ENCODE measurements around the gene BCL7A.
"Not testable (repeated sequence)": the region's sequence is repeated elsewhere in the genome, so short reads cannot be mapped to it uniquely, and the experiment has no call there.

BCL7A gene

DNA sequence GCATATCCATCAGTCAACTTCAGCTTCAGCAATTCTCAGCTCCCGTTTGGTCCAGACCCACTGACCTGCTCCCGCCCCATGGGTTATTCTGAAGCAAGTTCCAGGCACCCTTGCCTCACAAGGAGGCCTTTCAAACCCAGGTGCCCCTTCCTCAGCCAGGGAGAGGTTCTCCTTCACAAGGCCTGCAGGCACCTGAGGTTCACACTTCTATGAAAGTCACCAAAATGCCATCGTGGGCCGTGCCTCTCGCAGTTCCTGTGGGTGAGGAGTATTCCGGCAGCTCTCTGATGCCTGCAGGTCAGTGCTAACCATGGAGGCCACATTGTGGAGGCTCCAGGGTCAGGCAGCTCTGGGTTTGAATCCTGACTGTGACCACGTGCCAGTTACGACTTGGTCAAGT is 40.2 kb upstream of the BCL7A start:
- no peak for DNase-seq (ENCODE audit: low read depth)
- H3K4me3 ChIP-seq (ENCODE audit: low read length) = no peak overlapping the region
- no peak for TF ChIP-seq CTCF (conservative IDR thresholded peaks at IDR 0.05; ENCODE audit: low read length)

DNA sequence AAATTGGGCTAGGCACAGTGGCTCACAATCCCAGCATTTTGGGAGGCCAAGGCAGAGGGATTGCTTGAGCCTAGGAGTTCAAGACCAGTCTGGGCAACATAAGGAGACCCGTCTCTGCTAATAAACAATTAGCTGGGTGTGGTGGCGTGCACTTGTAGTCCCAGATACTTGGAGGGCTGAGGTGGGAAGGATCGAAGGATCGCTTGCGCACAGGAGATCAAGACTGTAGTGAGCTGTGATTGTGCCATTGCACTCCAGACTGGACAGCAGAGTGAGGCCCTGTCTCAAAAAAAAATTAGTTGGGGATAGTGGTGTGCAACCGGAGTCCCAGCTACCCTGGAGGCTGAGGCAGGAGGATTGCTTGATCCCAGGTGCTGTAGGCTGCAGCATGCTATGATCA is 38.7 kb upstream of the BCL7A start:
- DNase-seq (ENCODE audit: low read depth) = no peak
- no peak for TF ChIP-seq CTCF (conservative IDR thresholded peaks at IDR 0.05; ENCODE audit: low read length)
- no peak overlapping the region for H3K4me3 ChIP-seq (ENCODE audit: low read length)

- H3K4me3 ChIP-seq (ENCODE audit: low read length) = no peak overlapping the region
- no peak for DNase-seq (ENCODE audit: low read depth)
- no peak for TF ChIP-seq CTCF (conservative IDR thresholded peaks at IDR 0.05; ENCODE audit: low read length)
Observed at GRCh38 chr12:121983536-121984210, 38.0 kb upstream of the BCL7A start.

DNA sequence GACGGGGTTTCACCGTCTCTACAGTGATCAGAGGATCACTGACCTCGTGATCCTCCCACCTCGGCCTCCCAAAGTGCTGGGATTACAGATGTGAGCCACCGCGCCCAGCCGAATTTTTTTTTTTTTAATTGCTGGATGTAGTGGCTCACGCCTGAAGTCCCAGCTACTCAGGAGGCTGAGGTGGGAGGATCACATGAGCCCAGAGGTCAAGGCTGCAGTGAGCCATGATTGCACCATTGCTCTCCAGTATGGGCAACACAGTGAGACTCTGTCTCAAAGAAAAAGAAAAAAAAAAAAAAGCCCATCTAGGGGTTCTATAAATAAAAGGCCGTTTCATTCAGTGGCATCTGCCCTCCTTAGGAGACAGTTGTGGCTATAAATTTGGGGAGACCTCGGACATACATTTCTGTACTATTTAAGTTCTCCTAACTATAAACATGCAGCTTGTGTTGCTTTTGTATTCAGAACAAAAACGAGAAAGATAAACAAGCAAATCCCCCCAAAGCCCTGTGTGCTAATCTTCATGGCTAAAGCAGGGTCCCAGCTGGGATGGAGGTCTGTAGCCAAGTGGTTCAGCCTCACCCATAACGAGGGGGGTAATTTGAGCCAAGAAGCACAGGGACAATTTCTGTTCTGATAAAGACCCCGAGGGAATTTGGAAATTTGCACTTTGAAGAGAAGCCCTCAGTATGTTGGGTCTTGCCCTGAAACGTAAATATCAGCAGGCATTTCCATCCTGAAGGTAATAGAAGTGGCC is 35.0 kb upstream of the BCL7A start:
- DNase-seq (ENCODE audit: low read depth) = no peak
- TF ChIP-seq CTCF (conservative IDR thresholded peaks at IDR 0.05; ENCODE audit: low read length) = no peak
- H3K4me3 ChIP-seq (ENCODE audit: low read length) = no peak overlapping the region

GRCh38 chr12:121988519-121988918 is 33.2 kb upstream of the BCL7A start:
- DNase-seq (ENCODE audit: low read depth); H3K4me3 ChIP-seq (ENCODE audit: low read length): not testable (repeated sequence)

DNA sequence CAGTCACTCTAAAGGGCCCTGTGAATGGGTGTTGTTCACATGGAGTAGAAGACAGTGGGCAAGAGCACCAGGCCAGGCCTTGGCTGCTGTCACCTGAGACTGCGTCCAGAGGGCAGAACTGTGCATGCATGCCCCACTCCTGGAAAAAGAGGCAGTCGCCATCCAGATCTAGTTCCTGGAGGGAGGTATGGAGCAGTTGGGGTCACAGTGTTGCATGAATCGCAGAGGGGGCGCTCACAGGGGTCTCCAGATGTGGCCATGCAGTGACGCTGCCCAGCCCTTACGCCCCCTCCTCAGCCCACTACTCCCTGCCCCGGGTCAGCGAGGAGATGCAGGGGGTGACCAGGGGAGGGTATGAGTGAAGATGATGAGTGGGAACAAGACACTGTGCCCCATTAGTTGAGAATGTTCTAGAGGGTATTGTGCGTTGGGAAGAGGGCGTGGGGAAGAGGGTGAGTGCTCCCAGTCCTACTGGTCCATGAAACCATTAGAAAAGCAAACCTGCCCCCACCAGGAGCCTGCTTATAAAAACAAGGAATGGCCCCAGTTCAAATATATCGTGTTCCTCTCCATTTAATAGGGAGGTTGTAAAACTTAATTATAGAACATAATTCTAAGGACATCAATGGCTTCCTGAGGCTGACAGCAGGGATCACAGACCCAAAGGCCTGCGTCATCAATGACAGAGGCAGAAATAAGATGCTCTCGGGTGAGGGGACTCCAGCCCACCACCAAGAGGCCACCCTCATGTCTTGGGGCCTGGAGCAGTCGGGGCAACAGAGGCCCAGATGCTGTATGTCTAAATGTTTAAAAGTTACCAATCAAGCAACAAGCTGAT is 32.2 kb upstream of the BCL7A start:
- TF ChIP-seq CTCF (conservative IDR thresholded peaks at IDR 0.05; ENCODE audit: low read length) = no peak
- no peak for DNase-seq (ENCODE audit: low read depth)
- no peak overlapping the region for H3K4me3 ChIP-seq (ENCODE audit: low read length)

- no peak for TF ChIP-seq CTCF (conservative IDR thresholded peaks at IDR 0.05; ENCODE audit: low read length)
- no peak overlapping the region for H3K4me3 ChIP-seq (ENCODE audit: low read length)
- DNase-seq (ENCODE audit: low read depth) = no peak
Observed at GRCh38 chr12:121990114-121990647, 31.5 kb upstream of the BCL7A start.

Data from AG10803 (cell line).